SJSA1 (cell line): ENCODE measurements around the gene CPT1C. TPM values are rescaled to one million over a fixed set of nuclear protein-coding genes. Genes with fewer than 3 reads are reported as not detected.

Experiments
- DNase-seq, 2 experiments: peaks; one replicate each; pipeline ENCODE4 v3.0.0-alpha.2; 2015 to 2020; ENCODE audit warnings: low spot score in 2 of 2, low read depth in 1 of 2
- H3K27ac ChIP-seq: fragments of 250-450 bp; sonication (Bioruptor Pico); 2 replicates; pipeline ENCODE4 v1.5.1; 2020; ENCODE audit warnings: mild to moderate bottlenecking, moderate library complexity
- H3K27me3 ChIP-seq: fragments of 250-450 bp; sonication (Bioruptor Pico); replicated peaks from 2 replicates; pipeline ENCODE4 v1.5.1; 2020; ENCODE audit warnings: mild to moderate bottlenecking, moderate library complexity
- H3K36me3 ChIP-seq: fragments of 250-450 bp; sonication (Bioruptor Pico); 2 replicates; pipeline ENCODE4 v1.5.1; 2020; ENCODE audit warnings: mild to moderate bottlenecking
- H3K4me1 ChIP-seq: fragments of 250-450 bp; sonication (Bioruptor Pico); replicated peaks from 2 replicates; pipeline ENCODE4 v1.6.1; 2021; ENCODE audit warnings: mild to moderate bottlenecking
- H3K4me3 ChIP-seq: fragments of 250-450 bp; sonication (Bioruptor Pico); 2 replicates; pipeline ENCODE4 v1.5.1; 2020; ENCODE audit warnings: mild to moderate bottlenecking
- H3K9me3 ChIP-seq: fragments of 250-450 bp; sonication (Bioruptor Pico); replicated peaks from 2 replicates; pipeline ENCODE4 v1.5.1; 2020; ENCODE audit warnings: mild to moderate bottlenecking
- total RNA-seq: library from RNA; depleted of rRNA; stranded (reverse); fragments of >200 nt; shearing (Covaris generic); gene quantifications from 2 replicates; pipeline ENCODE4 v1.2.3, GENCODE V29; 2014

CPT1C gene
- total RNA-seq, 1 experiment from 2014 or later: 0.05 TPM

- peaks cover 20% of the 10 kb centered on the region for H3K4me1 ChIP-seq
- H3K27me3 ChIP-seq: no peaks in the 10 kb centered on the region
- H3K36me3 ChIP-seq: peaks cover 54% of the 10 kb centered on the region
- H3K9me3 ChIP-seq: no peaks in the 10 kb centered on the region
- DNase-seq: no peak
- H3K4me3 ChIP-seq: peak overlapping the region; percentile 56
- H3K27ac ChIP-seq: peak overlapping the region; percentile 11; the same call in 1 of the 2 replicates
These were observed 24.8 kb upstream of the CPT1C start for GRCh38 chr19:49666120-49666444.

GRCh38 chr19:49667473-49667872, 23.4 kb upstream of the CPT1C start:
- H3K4me3 ChIP-seq: no peak overlapping the region
- H3K27me3 ChIP-seq: no peaks in the 10 kb centered on the region
- no peak for DNase-seq
- no peak overlapping the region for H3K27ac ChIP-seq
- H3K36me3 ChIP-seq: peaks cover 49% of the 10 kb centered on the region
- no peaks in the 10 kb centered on the region for H3K9me3 ChIP-seq
- H3K4me1 ChIP-seq: peaks cover 25% of the 10 kb centered on the region

DNA sequence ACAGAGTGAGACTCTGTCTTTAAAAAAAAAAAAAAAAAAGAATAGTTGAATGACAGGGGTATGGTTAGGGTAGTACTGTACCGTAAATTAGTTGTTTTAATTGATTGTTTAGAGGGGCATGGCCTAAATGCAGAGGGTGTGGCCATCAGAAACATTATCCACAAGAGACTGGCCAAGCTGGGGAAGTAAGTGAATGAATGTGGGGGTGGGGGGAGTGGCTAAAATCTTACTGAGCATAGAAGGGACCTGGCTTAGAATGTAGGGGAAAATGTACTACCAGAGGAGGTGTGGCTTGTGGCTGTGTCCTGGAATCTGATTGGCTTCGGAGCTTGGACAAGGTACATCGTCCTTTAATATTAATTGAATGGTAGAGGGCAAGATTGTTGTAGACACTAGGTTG, 21.4 kb upstream of the CPT1C start:
- no peaks in the 10 kb centered on the region for H3K9me3 ChIP-seq
- no peaks in the 10 kb centered on the region for H3K27me3 ChIP-seq
- peaks cover 43% of the 10 kb centered on the region for H3K36me3 ChIP-seq
- H3K4me3 ChIP-seq: no peak overlapping the region
- DNase-seq: no peak
- no peak overlapping the region for H3K27ac ChIP-seq
- H3K4me1 ChIP-seq: peaks cover 19% of the 10 kb centered on the region

DNA sequence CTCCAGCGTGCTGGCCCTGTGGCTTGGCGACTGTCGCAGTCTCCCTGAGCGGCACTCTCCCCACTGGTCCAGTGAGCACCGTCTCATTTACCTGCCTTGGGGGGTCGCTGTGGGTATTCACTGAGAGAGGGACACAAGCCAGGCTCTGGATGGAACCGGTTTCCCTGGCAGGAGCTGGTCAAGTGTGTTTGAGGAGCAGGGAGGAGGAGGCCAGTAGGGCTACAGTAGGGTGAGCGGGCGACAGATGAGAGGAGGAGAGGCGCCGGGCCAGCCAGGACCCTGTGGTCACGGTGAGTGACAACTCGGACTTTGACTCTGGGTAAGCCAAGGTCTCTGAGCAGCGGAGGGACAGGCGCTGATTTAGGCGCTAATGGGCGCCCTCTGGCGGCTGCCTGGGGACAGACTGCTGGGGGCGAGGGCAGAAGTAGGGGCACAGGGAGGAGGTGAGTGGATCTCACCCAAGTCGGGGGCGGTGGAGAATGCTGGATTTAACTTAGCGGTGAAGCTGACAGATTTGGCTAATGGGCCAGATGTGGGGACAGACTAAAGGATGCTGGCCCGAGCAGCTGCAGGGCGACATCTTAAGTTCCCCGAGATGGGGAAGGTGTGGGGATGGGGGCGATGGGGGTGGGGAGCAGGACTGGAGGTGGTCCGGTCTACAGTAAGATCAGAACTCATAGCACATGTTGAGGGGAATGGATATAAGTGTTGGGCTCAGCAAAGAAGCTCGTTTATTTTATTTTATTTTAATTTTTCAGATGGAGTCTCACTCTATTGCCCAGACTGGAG, 18.6 kb upstream of the CPT1C start:
- Histone ChIP-seq H3K9me3 (no peaks in the 10 kb centered on the region), H3K4me1 (peaks cover 13% of the 10 kb centered on the region), H3K4me3 (no peak overlapping the region), H3K27ac (no peak overlapping the region), H3K36me3 (peaks cover 37% of the 10 kb centered on the region), H3K27me3 (no peaks in the 10 kb centered on the region)
- DNase-seq: peak; percentile 67 to 81

GRCh38 chr19:49676136-49676783, 14.7 kb upstream of the CPT1C start:
- H3K9me3 ChIP-seq: no peaks in the 10 kb centered on the region
- H3K27me3 ChIP-seq: no peaks in the 10 kb centered on the region
- H3K36me3 ChIP-seq: peaks cover 26% of the 10 kb centered on the region
- H3K4me3 ChIP-seq: peak overlapping the region; percentile 92
- H3K4me1 ChIP-seq: peaks cover 23% of the 10 kb centered on the region
- peak in 1 of 2 experiments; percentile 83 for DNase-seq
- peak overlapping the region; percentile 94 for H3K27ac ChIP-seq

GRCh38 chr19:49676784-49677230, 14.1 kb upstream of the CPT1C start:
- Histone ChIP-seq H3K27me3 (no peaks in the 10 kb centered on the region), H3K27ac (peak overlapping the region; percentile 79), H3K4me3 (peak overlapping the region; percentile 92), H3K9me3 (no peaks in the 10 kb centered on the region), H3K36me3 (peaks cover 29% of the 10 kb centered on the region), H3K4me1 (peaks cover 23% of the 10 kb centered on the region)
- DNase-seq: peak; percentile 99 to 100

GRCh38 chr19:49677231-49677900, 13.6 kb upstream of the CPT1C start, which contains the start of gene PRMT1:
PRMT1 (plus strand) TSS chr19:49677271; CDS start chr19:49677281, 10 bp downstream.
- Histone ChIP-seq H3K9me3 (no peaks in the 10 kb centered on the region), H3K4me3 (peak within 1 kb of the TSS; percentile 92), H3K27me3 (no peaks in the 10 kb centered on the region), H3K4me1 (peaks cover 18% of the 10 kb centered on the region), H3K36me3 (peaks cover 29% of the 10 kb centered on the region), H3K27ac (peak within 1 kb of the TSS; percentile 94)
- peak in 1 of 2 experiments; percentile 57 for DNase-seq

- no peaks in the 10 kb centered on the region for H3K27me3 ChIP-seq
- peaks cover 33% of the 10 kb centered on the region for H3K36me3 ChIP-seq
- peak; percentile 69 to 83 for DNase-seq
- peak overlapping the region; percentile 92 for H3K4me3 ChIP-seq
- H3K9me3 ChIP-seq: no peaks in the 10 kb centered on the region
- H3K27ac ChIP-seq: peak overlapping the region; percentile 79; the same call in 1 of the 2 replicates
- peaks cover 18% of the 10 kb centered on the region for H3K4me1 ChIP-seq
These were observed 12.8 kb upstream of the CPT1C start for GRCh38 chr19:49677901-49678674.

GRCh38 chr19:49678985-49679770, 11.7 kb upstream of the CPT1C start:
- Histone ChIP-seq H3K9me3 (no peaks in the 10 kb centered on the region), H3K36me3 (peaks cover 44% of the 10 kb centered on the region), H3K4me3 (no peak overlapping the region), H3K4me1 (peaks cover 18% of the 10 kb centered on the region), H3K27me3 (no peaks in the 10 kb centered on the region), H3K27ac (no peak overlapping the region)
- no peak for DNase-seq

DNA sequence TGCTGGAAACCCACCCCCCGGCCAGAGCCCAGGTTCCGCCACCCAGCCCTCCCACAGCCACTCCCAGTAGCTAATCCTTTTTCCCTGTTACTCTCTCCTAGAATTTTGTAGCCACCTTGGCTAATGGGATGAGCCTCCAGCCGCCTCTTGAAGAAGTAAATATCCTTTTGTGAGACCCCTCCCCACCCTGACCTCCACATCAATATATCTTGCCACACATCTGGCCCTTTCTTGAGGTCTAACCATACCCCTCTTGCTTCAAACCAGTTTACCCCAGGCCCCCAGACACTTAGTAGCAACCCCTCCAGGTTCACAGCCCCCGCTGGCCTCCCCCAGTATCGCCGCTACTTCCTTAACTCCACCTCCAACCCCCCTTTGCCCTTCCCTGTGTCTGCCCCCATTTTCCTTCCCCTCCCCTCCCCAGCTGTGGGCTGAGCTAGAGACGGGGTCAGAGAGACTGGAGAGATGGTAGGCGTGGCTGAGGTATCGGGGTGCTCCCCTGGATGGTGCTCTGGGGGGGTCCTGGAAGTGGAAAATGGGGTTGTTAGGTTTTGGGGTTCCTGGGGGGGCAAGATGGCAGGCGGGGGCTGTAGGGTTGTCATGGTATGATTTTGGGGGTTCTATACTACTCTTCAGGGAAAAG, 11.0 kb upstream of the CPT1C start:
- DNase-seq: peak in 1 of 2 experiments; percentile 41
- Histone ChIP-seq H3K4me1 (peaks cover 18% of the 10 kb centered on the region), H3K27ac (no peak overlapping the region), H3K9me3 (no peaks in the 10 kb centered on the region), H3K36me3 (peaks cover 51% of the 10 kb centered on the region), H3K27me3 (no peaks in the 10 kb centered on the region), H3K4me3 (no peak overlapping the region)

- Histone ChIP-seq H3K4me3 (no peak overlapping the region), H3K36me3 (peaks cover 57% of the 10 kb centered on the region), H3K4me1 (peaks cover 18% of the 10 kb centered on the region), H3K27me3 (no peaks in the 10 kb centered on the region), H3K9me3 (no peaks in the 10 kb centered on the region), H3K27ac (no peak overlapping the region)
- peak; percentile 67 to 92 for DNase-seq
These were observed 10.2 kb upstream of the CPT1C start for GRCh38 chr19:49680421-49681351.
